WTC11 (cell line): ENCODE data around the gene EHMT1. TPM values are rescaled to one million over a fixed set of nuclear protein-coding genes. Genes with fewer than 3 reads are reported as not detected.

ENCODE experiments used
- ATAC-seq: fragments of 200-7000 bp; cut with Tn5 transposase; 2 replicates; pipeline ENCODE4 v1.10.0; 2021; ENCODE audit warnings: mild to moderate bottlenecking, moderate library complexity
- CTCF ChIA-PET: fragments of 300-600 bp; sonication (Branson Sonifier 250); formaldehyde crosslinking; loops from one replicate; lab custom pipeline; 2021; ENCODE audit warnings: antibody characterized with exemption; lab: Charles Lee
- POLR2A ChIA-PET: fragments of 350-600 bp; sonication (Branson Sonifier 250); formaldehyde crosslinking; loops from one replicate; lab custom pipeline; 2021; ENCODE audit warnings: antibody characterized with exemption; lab: Charles Lee
- DNase-seq: peaks from one replicate; pipeline ENCODE4 v3.0.0; 2021; ENCODE audit warnings: low spot score
- H3K27ac Mint-ChIP-seq: 2 replicates; pipeline ENCODE4 v1.8.0; 2021; ENCODE audit warnings: mixed read lengths
- H3K27me3 Mint-ChIP-seq: 2 replicates; pipeline ENCODE4 v1.8.0; 2021; ENCODE audit warnings: low read depth, mild to moderate bottlenecking, moderate library complexity, mixed read lengths
- H3K36me3 Mint-ChIP-seq: 2 replicates; pipeline ENCODE4 v1.8.0; 2021; ENCODE audit warnings: mixed read lengths
- H3K4me1 Mint-ChIP-seq: 2 replicates; pipeline ENCODE4 v1.8.0; 2022; ENCODE audit warnings: mixed read lengths
- H3K4me3 Mint-ChIP-seq: 2 replicates; pipeline ENCODE4 v1.8.0; 2021; ENCODE audit warnings: mild to moderate bottlenecking, moderate library complexity, mixed read lengths
- H3K9me3 Mint-ChIP-seq: 2 replicates; pipeline ENCODE4 v1.8.0; 2021; ENCODE audit warnings: mixed read lengths
- ELF4 ChIP-seq: sonication (generic); formaldehyde crosslinking; IDR thresholded peaks from 2 replicates; pipeline ENCODE4 v1.8.1; 2022; ENCODE audit warnings: low read depth, mild to moderate bottlenecking, moderate library complexity, missing genetic modification reagents
- ESRRA ChIP-seq: sonication (generic); formaldehyde crosslinking; IDR thresholded peaks from 2 replicates; pipeline ENCODE4 v1.8.1; 2022; ENCODE audit warnings: mild to moderate bottlenecking, missing genetic modification reagents, borderline replicate concordance
- ETV6 ChIP-seq: sonication (generic); formaldehyde crosslinking; IDR thresholded peaks from 2 replicates; pipeline ENCODE4 v1.8.1; 2022; ENCODE audit warnings: mild to moderate bottlenecking, missing genetic modification reagents
- GRHL2 ChIP-seq: fragments of 250-450 bp; sonication (Bioruptor Pico); IDR thresholded peaks from 2 replicates; pipeline ENCODE4 v1.8.0; 2022; ENCODE audit warnings: mild to moderate bottlenecking, moderate library complexity; ENCODE audit not compliant: insufficient replicate concordance, severe bottlenecking
- IRF2 ChIP-seq: sonication (generic); formaldehyde crosslinking; IDR thresholded peaks from 2 replicates; pipeline ENCODE4 v1.8.0; 2022; ENCODE audit warnings: low read depth, missing genetic modification reagents, borderline replicate concordance
- JAZF1 ChIP-seq: fragments of 250-450 bp; sonication (Bioruptor Pico); IDR thresholded peaks from 2 replicates; pipeline ENCODE4 v1.9.0; 2021; ENCODE audit warnings: moderate library complexity, mild to moderate bottlenecking, inconsistent platforms
- JUN ChIP-seq: sonication (generic); formaldehyde crosslinking; IDR thresholded peaks from 2 replicates; pipeline ENCODE4 v1.8.0; 2023; ENCODE audit warnings: mild to moderate bottlenecking, missing genetic modification reagents
- MXD4 ChIP-seq: fragments of 250-450 bp; sonication (Bioruptor Pico); IDR thresholded peaks from 2 replicates; pipeline ENCODE4 v1.8.0; 2021; ENCODE audit warnings: mild to moderate bottlenecking, moderate library complexity, borderline replicate concordance
- NR3C1 ChIP-seq: sonication (generic); formaldehyde crosslinking; conservative IDR thresholded peaks from 2 replicates; pipeline ENCODE4 v1.8.1; 2023; ENCODE audit warnings: low read depth, mild to moderate bottlenecking, missing genetic modification reagents
- OVOL2 ChIP-seq: fragments of 250-450 bp; sonication (Bioruptor Pico); IDR thresholded peaks from 2 replicates; pipeline ENCODE4 v1.9.0; 2021; ENCODE audit warnings: mild to moderate bottlenecking, borderline replicate concordance
- SMAD3 ChIP-seq: sonication (generic); formaldehyde crosslinking; IDR thresholded peaks from 2 replicates; pipeline ENCODE4 v1.8.0; 2022; ENCODE audit warnings: missing genetic modification reagents, mild to moderate bottlenecking, borderline replicate concordance
- ZNF121 ChIP-seq: sonication (generic); formaldehyde crosslinking; IDR thresholded peaks from 2 replicates; pipeline ENCODE4 v1.8.0; 2023; ENCODE audit warnings: missing genetic modification reagents
- total RNA-seq: library from RNA; stranded (reverse); gene quantifications from 3 replicates; pipeline ENCODE4 v1.2.3, GENCODE V29; 2021
- TF ChIP-seq, protein P1 (sequence below): sonication (generic); formaldehyde crosslinking; IDR thresholded peaks from 2 replicates; pipeline ENCODE4 v1.8.1; 2022; ENCODE audit warnings: low read depth, missing genetic modification reagents, borderline replicate concordance
- TF ChIP-seq, protein P2 (sequence below): sonication (generic); formaldehyde crosslinking; IDR thresholded peaks from 2 replicates; pipeline ENCODE4 v1.8.1; 2023; ENCODE audit warnings: mild to moderate bottlenecking, missing genetic modification reagents
- TF ChIP-seq, protein P3 (sequence below): sonication (generic); formaldehyde crosslinking; IDR thresholded peaks from 2 replicates; pipeline ENCODE4 v1.8.0; 2023; ENCODE audit warnings: mild to moderate bottlenecking, missing genetic modification reagents
- TF ChIP-seq, protein P4 (sequence below): fragments of 250-450 bp; sonication (Bioruptor Pico); conservative IDR thresholded peaks from 2 replicates; pipeline ENCODE4 v1.9.0; 2021; ENCODE audit warnings: mild to moderate bottlenecking
- TF ChIP-seq, protein P5 (sequence below): sonication (generic); formaldehyde crosslinking; IDR thresholded peaks from 2 replicates; pipeline ENCODE4 v1.8.0; 2023; ENCODE audit warnings: missing genetic modification reagents
- TF ChIP-seq, protein P6 (sequence below): fragments of 250-450 bp; sonication (Bioruptor Pico); IDR thresholded peaks from 2 replicates; pipeline ENCODE4 v1.9.0; 2021; ENCODE audit warnings: moderate library complexity, mild to moderate bottlenecking, inconsistent platforms, borderline replicate concordance

The EHMT1 gene
- total RNA-seq, 1 experiment from 2014 or later = 170 TPM

DNA sequence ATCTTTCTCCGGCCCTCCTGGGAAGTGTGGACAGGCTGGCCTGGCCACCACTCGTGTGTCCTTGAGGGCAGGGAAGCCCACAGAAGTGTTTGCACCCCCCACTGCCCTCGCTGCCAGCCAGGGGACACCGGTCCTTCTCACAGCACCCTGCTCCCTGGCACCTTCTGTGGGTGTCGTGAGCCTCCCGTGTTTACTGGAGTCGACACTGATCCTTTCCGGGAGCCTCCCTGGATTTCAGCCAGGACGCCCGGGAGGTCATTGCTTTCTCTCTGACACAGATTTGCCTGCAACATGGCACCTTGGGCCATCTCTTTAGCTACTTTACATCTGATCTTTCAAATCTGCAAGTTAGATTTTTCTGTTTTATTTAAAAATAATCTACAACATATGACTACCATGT is 138.3 kb downstream of the EHMT1 start:
- POLR2A ChIA-PET = no interaction called here
- H3K27me3 Mint-ChIP-seq = no peaks in the 10 kb centered on the region
- peaks cover 79% of the 10 kb centered on the region for H3K36me3 Mint-ChIP-seq
- no peak overlapping the region; the same call in 1 of the 2 replicates for H3K27ac Mint-ChIP-seq
- peaks cover 19% of the 10 kb centered on the region for H3K4me1 Mint-ChIP-seq
- no peak for DNase-seq
- TF ChIP-seq GRHL2 (CRISPR knock-in tag) = no peak
- no peak for TF ChIP-seq IRF2 (CRISPR knock-in tag)
- TF ChIP-seq, protein P1, sequence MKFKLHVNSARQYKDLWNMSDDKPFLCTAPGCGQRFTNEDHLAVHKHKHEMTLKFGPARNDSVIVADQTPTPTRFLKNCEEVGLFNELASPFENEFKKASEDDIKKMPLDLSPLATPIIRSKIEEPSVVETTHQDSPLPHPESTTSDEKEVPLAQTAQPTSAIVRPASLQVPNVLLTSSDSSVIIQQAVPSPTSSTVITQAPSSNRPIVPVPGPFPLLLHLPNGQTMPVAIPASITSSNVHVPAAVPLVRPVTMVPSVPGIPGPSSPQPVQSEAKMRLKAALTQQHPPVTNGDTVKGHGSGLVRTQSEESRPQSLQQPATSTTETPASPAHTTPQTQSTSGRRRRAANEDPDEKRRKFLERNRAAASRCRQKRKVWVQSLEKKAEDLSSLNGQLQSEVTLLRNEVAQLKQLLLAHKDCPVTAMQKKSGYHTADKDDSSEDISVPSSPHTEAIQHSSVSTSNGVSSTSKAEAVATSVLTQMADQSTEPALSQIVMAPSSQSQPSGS (CRISPR knock-in tag) = no peak
- TF ChIP-seq, protein P2, sequence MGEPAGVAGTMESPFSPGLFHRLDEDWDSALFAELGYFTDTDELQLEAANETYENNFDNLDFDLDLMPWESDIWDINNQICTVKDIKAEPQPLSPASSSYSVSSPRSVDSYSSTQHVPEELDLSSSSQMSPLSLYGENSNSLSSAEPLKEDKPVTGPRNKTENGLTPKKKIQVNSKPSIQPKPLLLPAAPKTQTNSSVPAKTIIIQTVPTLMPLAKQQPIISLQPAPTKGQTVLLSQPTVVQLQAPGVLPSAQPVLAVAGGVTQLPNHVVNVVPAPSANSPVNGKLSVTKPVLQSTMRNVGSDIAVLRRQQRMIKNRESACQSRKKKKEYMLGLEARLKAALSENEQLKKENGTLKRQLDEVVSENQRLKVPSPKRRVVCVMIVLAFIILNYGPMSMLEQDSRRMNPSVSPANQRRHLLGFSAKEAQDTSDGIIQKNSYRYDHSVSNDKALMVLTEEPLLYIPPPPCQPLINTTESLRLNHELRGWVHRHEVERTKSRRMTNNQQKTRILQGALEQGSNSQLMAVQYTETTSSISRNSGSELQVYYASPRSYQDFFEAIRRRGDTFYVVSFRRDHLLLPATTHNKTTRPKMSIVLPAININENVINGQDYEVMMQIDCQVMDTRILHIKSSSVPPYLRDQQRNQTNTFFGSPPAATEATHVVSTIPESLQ (CRISPR knock-in tag) = no peak
- no peak for TF ChIP-seq MXD4 (CRISPR knock-in tag)
- no peak for TF ChIP-seq ZNF121 (CRISPR knock-in tag)
- TF ChIP-seq JAZF1 (CRISPR knock-in tag) = no peak
- TF ChIP-seq ESRRA (CRISPR knock-in tag) = no peak
- no peak overlapping the region for H3K4me3 Mint-ChIP-seq
- H3K9me3 Mint-ChIP-seq = peaks cover 7% of the 10 kb centered on the region
- ATAC-seq = no peak
- CTCF ChIA-PET = no interaction called here

DNA sequence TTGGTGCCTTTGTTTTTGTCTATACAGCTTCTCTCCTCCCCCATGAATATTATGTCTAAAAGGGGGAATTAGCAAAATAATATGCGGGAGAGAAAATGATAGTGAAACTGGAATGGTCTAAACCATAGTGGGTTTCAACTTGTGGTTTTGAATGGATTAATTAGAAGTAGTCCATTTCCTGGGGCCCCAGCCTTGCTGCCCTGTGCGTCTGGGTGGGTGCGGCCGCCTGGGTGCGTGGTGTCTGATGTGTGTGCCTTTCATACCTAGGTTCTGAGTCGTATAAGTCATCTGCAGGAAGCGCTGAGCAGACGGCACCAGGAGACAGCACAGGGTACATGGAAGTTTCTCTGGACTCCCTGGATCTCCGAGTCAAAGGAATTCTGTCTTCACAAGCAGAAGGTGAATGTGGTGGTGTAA is 138.8 kb downstream of the EHMT1 start:
- POLR2A ChIA-PET = no interaction called here
- H3K36me3 Mint-ChIP-seq = peaks cover 79% of the 10 kb centered on the region
- H3K4me3 Mint-ChIP-seq = no peak overlapping the region
- H3K27ac Mint-ChIP-seq = peak overlapping the region; percentile 44
- H3K27me3 Mint-ChIP-seq = no peaks in the 10 kb centered on the region
- ATAC-seq (no peak), DNase-seq (no peak)
- H3K4me1 Mint-ChIP-seq = peaks cover 19% of the 10 kb centered on the region
- TF ChIP-seq OVOL2 (CRISPR knock-in tag) = no peak
- no peak for TF ChIP-seq MXD4 (CRISPR knock-in tag)
- no peak for TF ChIP-seq NR3C1 (CRISPR knock-in tag)
- no peak for TF ChIP-seq ELF4 (CRISPR knock-in tag)
- TF ChIP-seq ETV6 = no peak
- TF ChIP-seq, protein P2 (CRISPR knock-in tag) = no peak
- peaks cover 7% of the 10 kb centered on the region for H3K9me3 Mint-ChIP-seq
- CTCF ChIA-PET = interaction anchor here (0.9 to 1.3 kb wide), 2 partner anchors 63 to 85 kb away, joined by 3 to 5 read pairs; no protein-coding TSS in a partner anchor

DNA sequence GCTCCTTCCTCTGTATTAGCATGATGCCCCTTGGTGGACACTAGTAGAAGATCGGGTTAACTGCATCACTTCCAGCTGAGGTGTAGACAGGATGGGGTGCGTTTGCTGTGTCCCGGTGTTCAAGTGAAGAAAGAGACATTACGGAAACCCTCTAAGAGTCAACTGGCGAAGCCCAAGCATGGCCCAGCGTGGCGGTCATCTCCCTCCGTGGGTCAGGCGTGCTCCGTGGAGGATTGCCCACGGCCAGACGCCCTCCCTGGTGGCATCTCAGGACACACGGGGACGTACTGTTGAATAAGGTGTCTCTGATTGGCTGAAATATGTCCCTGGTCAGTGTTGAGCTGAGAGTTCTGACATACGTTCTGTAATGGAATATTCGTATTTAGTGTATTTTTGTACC is 139.3 kb downstream of the EHMT1 start:
- peak overlapping the region; percentile 44 for H3K27ac Mint-ChIP-seq
- H3K9me3 Mint-ChIP-seq = peaks cover 7% of the 10 kb centered on the region
- H3K27me3 Mint-ChIP-seq = no peaks in the 10 kb centered on the region
- POLR2A ChIA-PET = no interaction called here
- no peak for ATAC-seq
- no peak overlapping the region for H3K4me3 Mint-ChIP-seq
- H3K4me1 Mint-ChIP-seq = peaks cover 19% of the 10 kb centered on the region
- H3K36me3 Mint-ChIP-seq = peaks cover 79% of the 10 kb centered on the region
- DNase-seq = no peak
- CTCF ChIA-PET = interaction anchor here (0.9 to 1.3 kb wide), 2 partner anchors 63 to 85 kb away, joined by 3 to 5 read pairs; no protein-coding TSS in a partner anchor
- no peak for TF ChIP-seq ESRRA (CRISPR knock-in tag)
- TF ChIP-seq, protein P3, sequence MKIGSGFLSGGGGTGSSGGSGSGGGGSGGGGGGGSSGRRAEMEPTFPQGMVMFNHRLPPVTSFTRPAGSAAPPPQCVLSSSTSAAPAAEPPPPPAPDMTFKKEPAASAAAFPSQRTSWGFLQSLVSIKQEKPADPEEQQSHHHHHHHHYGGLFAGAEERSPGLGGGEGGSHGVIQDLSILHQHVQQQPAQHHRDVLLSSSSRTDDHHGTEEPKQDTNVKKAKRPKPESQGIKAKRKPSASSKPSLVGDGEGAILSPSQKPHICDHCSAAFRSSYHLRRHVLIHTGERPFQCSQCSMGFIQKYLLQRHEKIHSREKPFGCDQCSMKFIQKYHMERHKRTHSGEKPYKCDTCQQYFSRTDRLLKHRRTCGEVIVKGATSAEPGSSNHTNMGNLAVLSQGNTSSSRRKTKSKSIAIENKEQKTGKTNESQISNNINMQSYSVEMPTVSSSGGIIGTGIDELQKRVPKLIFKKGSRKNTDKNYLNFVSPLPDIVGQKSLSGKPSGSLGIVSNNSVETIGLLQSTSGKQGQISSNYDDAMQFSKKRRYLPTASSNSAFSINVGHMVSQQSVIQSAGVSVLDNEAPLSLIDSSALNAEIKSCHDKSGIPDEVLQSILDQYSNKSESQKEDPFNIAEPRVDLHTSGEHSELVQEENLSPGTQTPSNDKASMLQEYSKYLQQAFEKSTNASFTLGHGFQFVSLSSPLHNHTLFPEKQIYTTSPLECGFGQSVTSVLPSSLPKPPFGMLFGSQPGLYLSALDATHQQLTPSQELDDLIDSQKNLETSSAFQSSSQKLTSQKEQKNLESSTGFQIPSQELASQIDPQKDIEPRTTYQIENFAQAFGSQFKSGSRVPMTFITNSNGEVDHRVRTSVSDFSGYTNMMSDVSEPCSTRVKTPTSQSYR (CRISPR knock-in tag) = no peak
- TF ChIP-seq JUN (CRISPR knock-in tag) = no peak
- TF ChIP-seq, protein P4, sequence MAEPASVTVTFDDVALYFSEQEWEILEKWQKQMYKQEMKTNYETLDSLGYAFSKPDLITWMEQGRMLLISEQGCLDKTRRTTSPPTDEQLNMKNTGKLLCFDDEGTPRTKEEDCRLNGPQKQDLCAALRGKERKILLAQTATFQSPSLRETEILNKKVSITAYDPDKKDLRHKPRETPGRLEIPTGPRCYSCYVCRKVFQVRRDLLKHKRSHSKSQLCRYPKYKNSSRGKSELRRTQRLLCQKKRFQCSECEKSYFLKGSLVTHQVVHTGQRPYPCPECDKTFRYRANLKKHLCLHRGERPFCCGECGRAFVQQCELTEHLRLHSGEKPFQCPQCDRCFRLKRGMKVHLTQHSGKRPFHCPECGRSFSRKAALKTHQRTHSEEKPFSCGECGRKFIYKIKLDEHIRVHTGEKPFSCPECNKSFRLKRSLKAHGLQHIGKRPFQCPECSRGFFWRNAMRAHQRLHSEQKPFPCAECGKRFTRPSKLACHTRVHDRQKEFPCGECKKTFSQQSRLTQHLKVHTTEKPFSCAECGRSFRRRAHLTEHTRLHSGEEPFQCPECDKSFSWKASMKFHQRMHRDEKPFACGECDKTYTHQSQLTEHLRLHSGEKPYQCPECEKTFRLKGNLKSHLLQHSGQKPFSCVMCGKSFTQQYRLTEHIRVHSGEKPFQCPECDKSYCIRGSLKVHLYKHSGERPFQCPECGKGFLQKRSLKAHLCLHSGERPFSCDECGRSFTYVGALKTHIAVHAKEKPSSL (CRISPR knock-in tag) = no peak
- TF ChIP-seq, protein P5, sequence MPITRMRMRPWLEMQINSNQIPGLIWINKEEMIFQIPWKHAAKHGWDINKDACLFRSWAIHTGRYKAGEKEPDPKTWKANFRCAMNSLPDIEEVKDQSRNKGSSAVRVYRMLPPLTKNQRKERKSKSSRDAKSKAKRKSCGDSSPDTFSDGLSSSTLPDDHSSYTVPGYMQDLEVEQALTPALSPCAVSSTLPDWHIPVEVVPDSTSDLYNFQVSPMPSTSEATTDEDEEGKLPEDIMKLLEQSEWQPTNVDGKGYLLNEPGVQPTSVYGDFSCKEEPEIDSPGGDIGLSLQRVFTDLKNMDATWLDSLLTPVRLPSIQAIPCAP (CRISPR knock-in tag) = no peak
- no peak for TF ChIP-seq SMAD3
- TF ChIP-seq, protein P6, sequence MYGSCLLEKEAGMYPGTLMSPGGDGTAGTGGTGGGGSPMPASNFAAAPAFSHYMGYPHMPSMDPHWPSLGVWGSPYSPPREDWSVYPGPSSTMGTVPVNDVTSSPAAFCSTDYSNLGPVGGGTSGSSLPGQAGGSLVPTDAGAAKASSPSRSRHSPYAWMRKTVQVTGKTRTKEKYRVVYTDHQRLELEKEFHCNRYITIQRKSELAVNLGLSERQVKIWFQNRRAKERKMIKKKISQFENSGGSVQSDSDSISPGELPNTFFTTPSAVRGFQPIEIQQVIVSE = no peak
